Right ventricle myocardium superior (tissue), 1 donor: Measurements from ENCODE around the gene QSOX2. TPM values are rescaled to one million over a fixed set of nuclear protein-coding genes. Genes with fewer than 3 reads are reported as not detected.
A peak's percentile ranks its signal among the peaks of the same experiment; 100 is the strongest.
"Not testable (repeated sequence)": the region's sequence is repeated elsewhere in the genome, so short reads cannot be mapped to it uniquely, and the experiment has no call there.

Source experiments
- ATAC-seq: fragments of 200-7000 bp; cut with Tn5 transposase; one replicate; pipeline ENCODE4 v1.9.1; 2020; ENCODE audit warnings: mild to moderate bottlenecking; ENCODE audit not compliant: poor library complexity
- DNase-seq: peaks from one replicate; pipeline ENCODE4 v3.0.0-alpha.2; 2020
- intact Hi-C: fragments of 100-400 bp; cut with DNase I; formaldehyde crosslinking; loops from one replicate; pipeline ENCODE4 v1.11.2; 2022
- total RNA-seq: library from RNA; stranded (reverse); fragmentation: NEBNext Ultra II Directional; extraction: Animal tissue kit (Norgen Biotek cat#: 25700); gene quantifications from one replicate; pipeline ENCODE4 v1.2.1, GENCODE V29; 2021
- donor health status: DM: no; HTN: yes; CAD: no; lungs with severe emphysema.

QSOX2 gene
- total RNA-seq, 1 donor from 2014 or later: 7.7 TPM

- ATAC-seq (no peak), DNase-seq (no peak)
- intact Hi-C loops: no loop called here
Measured at GRCh38 chr9:136244122-136244968, 1.3 kb downstream of the QSOX2 start.

GRCh38 chr9:136243631-136244030 lies 2.0 kb downstream of the QSOX2 start:
- intact Hi-C loops: no loop called here
- no peak for ATAC-seq
- DNase-seq: no peak

GRCh38 chr9:136242918-136243525 lies 2.6 kb downstream of the QSOX2 start:
- ATAC-seq (no peak), DNase-seq (no peak)
- intact Hi-C loops: no loop called here

- intact Hi-C loops: no loop called here
- no peak for ATAC-seq
- no peak for DNase-seq
Measured at GRCh38 chr9:136242248-136242647, 3.4 kb downstream of the QSOX2 start.

GRCh38 chr9:136241542-136241941 lies 4.1 kb downstream of the QSOX2 start:
- intact Hi-C loops: no loop called here
- no peak for ATAC-seq
- no peak for DNase-seq

- ATAC-seq (no peak), DNase-seq (no peak)
- intact Hi-C loops: no loop called here
Measured at GRCh38 chr9:136240941-136241340, 4.7 kb downstream of the QSOX2 start.

- intact Hi-C loops: no loop called here
- no peak for DNase-seq
- peak; percentile 75 for ATAC-seq
Measured at GRCh38 chr9:136239983-136240330, 5.7 kb downstream of the QSOX2 start.

- intact Hi-C loops: no loop called here
- ATAC-seq: peak; percentile 19
- no peak for DNase-seq
Measured at GRCh38 chr9:136239135-136239982, 6.3 kb downstream of the QSOX2 start.

- intact Hi-C loops: no loop called here
- ATAC-seq: no peak
Measured at GRCh38 chr9:136238342-136238732, 7.3 kb downstream of the QSOX2 start.

GRCh38 chr9:136237486-136238341 lies 7.9 kb downstream of the QSOX2 start:
- ATAC-seq (no peak), DNase-seq (no peak)
- intact Hi-C loops: no loop called here

More at GRCh38 chr9:136238342-136238732, 7.3 kb downstream of the QSOX2 start:
- no peak for DNase-seq

GRCh38 chr9:136236471-136237410 lies 8.9 kb downstream of the QSOX2 start:
- ATAC-seq, intact Hi-C loops, DNase-seq: not testable (repeated sequence)

- no peak for ATAC-seq
- DNase-seq: no peak
Measured at GRCh38 chr9:136235709-136236455, 9.7 kb downstream of the QSOX2 start.

GRCh38 chr9:136235171-136235570 lies 10.4 kb downstream of the QSOX2 start:
- intact Hi-C loops: no loop called here
- no peak for DNase-seq
- ATAC-seq: no peak

More at GRCh38 chr9:136235709-136236455, 9.7 kb downstream of the QSOX2 start:
- intact Hi-C loops: no loop called here

- intact Hi-C loops: no loop called here
- ATAC-seq (no peak), DNase-seq (no peak)
Measured at GRCh38 chr9:136234597-136234996, 11.0 kb downstream of the QSOX2 start.

GRCh38 chr9:136233868-136234267 lies 11.7 kb downstream of the QSOX2 start:
- DNase-seq: no peak
- intact Hi-C loops: no loop called here
- no peak for ATAC-seq

GRCh38 chr9:136233411-136233810 lies 12.2 kb downstream of the QSOX2 start:
- DNase-seq: no peak

GRCh38 chr9:136232969-136233368 lies 12.6 kb downstream of the QSOX2 start:
- DNase-seq: no peak
- intact Hi-C loops: no loop called here
- ATAC-seq: no peak

More at GRCh38 chr9:136233411-136233810, 12.2 kb downstream of the QSOX2 start:
- no peak for ATAC-seq
- intact Hi-C loops: no loop called here
